AG04450 (cell line): ENCODE measurements around the gene EPAS1. TPM values are rescaled to one million over a fixed set of nuclear protein-coding genes. Genes with fewer than 3 reads are reported as not detected.
A peak's percentile ranks its signal among the peaks of the same experiment; 100 is the strongest.

Experiments
- CTCF ChIA-PET: fragments of 300-600, 350-600 bp; formaldehyde crosslinking; extraction: SDS; loops from one replicate; lab custom pipeline; 2022; ENCODE audit warnings: antibody characterized with exemption, inconsistent platforms; lab: Charles Lee
- POLR2A ChIA-PET: fragments of 350-600 bp; formaldehyde crosslinking; extraction: SDS; loops from one replicate; lab custom pipeline; 2021; ENCODE audit warnings: antibody characterized with exemption, inconsistent platforms; lab: Yijun Ruan, JAX
- DNase-seq: peaks from one replicate; pipeline ENCODE4 v3.0.0-alpha.2; 2011; ENCODE audit warnings: low read depth, low spot score
- H3K27ac ChIP-seq: one replicate; pipeline ENCODE4 v1.5.1; 2012; ENCODE audit warnings: low read depth, low read length, control low read depth
- H3K27me3 ChIP-seq: one replicate; pipeline ENCODE4 v1.6.0; 2012; ENCODE audit warnings: low read length; ENCODE audit not compliant: control insufficient read depth, insufficient read depth
- H3K4me3 ChIP-seq: 2 replicates; pipeline ENCODE4 v1.5.1; 2011; ENCODE audit warnings: mild to moderate bottlenecking, low read depth, low read length, control low read depth
- H3K9me3 ChIP-seq: 2 replicates; pipeline ENCODE4 v1.5.1; 2012; ENCODE audit warnings: low read length; ENCODE audit not compliant: control insufficient read depth, insufficient read depth
- CTCF ChIP-seq: IDR thresholded peaks from 2 replicates; pipeline ENCODE4 v1.5.1; 2011; ENCODE audit warnings: low read depth, low read length, control low read depth, inconsistent platforms
- polyA plus RNA-seq: library from polyadenylated mRNA; depleted of rRNA; stranded (reverse); fragments of >200 nt; gene quantifications from 2 replicates; pipeline ENCODE4 v1.2.3, GENCODE V29; 2011

Gene EPAS1
- polyA plus RNA-seq, 1 experiment, result 506 TPM

GRCh38 chr2:46254474-46254873, 42.7 kb upstream of the EPAS1 start:
- Histone ChIP-seq H3K4me3 (no peak overlapping the region), H3K27ac (no peak overlapping the region), H3K27me3 (peaks cover 4% of the 10 kb centered on the region), H3K9me3 (no peaks in the 10 kb centered on the region; the same call in 1 of the 2 replicates)
- POLR2A ChIA-PET, result no interaction called here
- TF ChIP-seq CTCF, result no peak
- no peak for DNase-seq
- CTCF ChIA-PET, result interaction anchor here (1.5 kb wide), 1 partner anchor 192 kb away, joined by 5 read pairs; no protein-coding TSS in a partner anchor

GRCh38 chr2:46256563-46257142, 40.6 kb upstream of the EPAS1 start:
- H3K27ac ChIP-seq, result no peak overlapping the region
- POLR2A ChIA-PET, result interaction anchor here (0.8 kb wide), 1 partner anchor 41 kb away, joined by 5 read pairs; the partner anchor contains the start of gene EPAS1
- DNase-seq, result no peak
- H3K9me3 ChIP-seq, result no peaks in the 10 kb centered on the region; the same call in 1 of the 2 replicates
- CTCF ChIA-PET, result no interaction called here
- no peak overlapping the region for H3K4me3 ChIP-seq
- no peak for TF ChIP-seq CTCF
- H3K27me3 ChIP-seq, result peaks cover 4% of the 10 kb centered on the region

GRCh38 chr2:46257476-46257875, 39.7 kb upstream of the EPAS1 start:
- CTCF ChIA-PET, result no interaction called here
- no peak for TF ChIP-seq CTCF
- DNase-seq, result peak; percentile 38
- Histone ChIP-seq H3K27me3 (peaks cover 4% of the 10 kb centered on the region), H3K9me3 (no peaks in the 10 kb centered on the region; the same call in 1 of the 2 replicates), H3K4me3 (no peak overlapping the region), H3K27ac (no peak overlapping the region)
- POLR2A ChIA-PET, result interaction anchor here (0.8 to 1.1 kb wide), 3 partner anchors 33 to 122 kb away, joined by 3 to 5 read pairs (median 5); partner anchors contain the start of gene EPAS1

- H3K9me3 ChIP-seq, result no peaks in the 10 kb centered on the region; the same call in 1 of the 2 replicates
- H3K4me3 ChIP-seq, result no peak overlapping the region
- H3K27ac ChIP-seq, result no peak overlapping the region
- CTCF ChIA-PET, result no interaction called here
- H3K27me3 ChIP-seq, result peaks cover 4% of the 10 kb centered on the region
- DNase-seq, result no peak
- POLR2A ChIA-PET, result interaction anchor here (1.0 to 1.1 kb wide), 2 partner anchors 33 to 122 kb away, joined by 3 to 5 read pairs; no protein-coding TSS in a partner anchor
- no peak for TF ChIP-seq CTCF
Measured at GRCh38 chr2:46257980-46258379, 39.2 kb upstream of the EPAS1 start.

- ChIA-PET CTCF (interaction anchor here (0.5 to 1.5 kb wide), 3 partner anchors 11 to 196 kb away, joined by 4 to 10 read pairs (median 6); no protein-coding TSS in a partner anchor), POLR2A (no interaction called here)
- H3K27me3 ChIP-seq, result peaks cover 4% of the 10 kb centered on the region
- H3K4me3 ChIP-seq, result no peak overlapping the region
- H3K9me3 ChIP-seq, result no peaks in the 10 kb centered on the region; the same call in 1 of the 2 replicates
- TF ChIP-seq CTCF, result no peak
- no peak overlapping the region for H3K27ac ChIP-seq
- DNase-seq, result no peak
Measured at GRCh38 chr2:46258937-46259776, 38.0 kb upstream of the EPAS1 start.
